ENCODE data around the gene SLC49A3. TPM values are rescaled to one million over a fixed set of nuclear protein-coding genes. Genes with fewer than 3 reads are reported as not detected.
A peak's percentile ranks its signal among the peaks of the same experiment; 100 is the strongest.

The SLC49A3 gene
- total and polyA plus RNA-seq, 2 experiments from 2014 or later: 1.3 to 3.7 TPM

DNA sequence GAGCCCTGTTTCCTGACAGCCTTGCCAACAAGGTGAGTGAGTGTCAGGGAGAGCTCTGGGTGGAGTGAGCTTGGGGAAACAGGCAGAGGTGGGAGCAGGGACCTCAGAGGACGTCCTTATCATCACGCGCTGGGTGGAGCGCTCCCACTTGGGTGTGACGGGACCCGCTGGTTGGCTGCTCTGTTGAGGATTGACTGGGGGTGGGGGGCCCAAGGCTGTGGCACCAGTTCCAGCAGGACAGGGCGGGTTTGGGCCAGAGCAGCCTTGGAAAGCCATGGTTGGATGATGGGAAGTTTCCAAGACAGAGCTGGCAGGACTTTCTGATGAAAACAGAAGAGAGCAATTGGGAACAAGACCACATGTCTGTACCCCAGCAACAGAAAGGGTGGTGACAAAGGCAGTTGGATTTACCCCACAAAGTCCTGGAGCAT, 13.7 kb upstream of the SLC49A3 start (continued):
- TF ChIP-seq, protein P1, sequence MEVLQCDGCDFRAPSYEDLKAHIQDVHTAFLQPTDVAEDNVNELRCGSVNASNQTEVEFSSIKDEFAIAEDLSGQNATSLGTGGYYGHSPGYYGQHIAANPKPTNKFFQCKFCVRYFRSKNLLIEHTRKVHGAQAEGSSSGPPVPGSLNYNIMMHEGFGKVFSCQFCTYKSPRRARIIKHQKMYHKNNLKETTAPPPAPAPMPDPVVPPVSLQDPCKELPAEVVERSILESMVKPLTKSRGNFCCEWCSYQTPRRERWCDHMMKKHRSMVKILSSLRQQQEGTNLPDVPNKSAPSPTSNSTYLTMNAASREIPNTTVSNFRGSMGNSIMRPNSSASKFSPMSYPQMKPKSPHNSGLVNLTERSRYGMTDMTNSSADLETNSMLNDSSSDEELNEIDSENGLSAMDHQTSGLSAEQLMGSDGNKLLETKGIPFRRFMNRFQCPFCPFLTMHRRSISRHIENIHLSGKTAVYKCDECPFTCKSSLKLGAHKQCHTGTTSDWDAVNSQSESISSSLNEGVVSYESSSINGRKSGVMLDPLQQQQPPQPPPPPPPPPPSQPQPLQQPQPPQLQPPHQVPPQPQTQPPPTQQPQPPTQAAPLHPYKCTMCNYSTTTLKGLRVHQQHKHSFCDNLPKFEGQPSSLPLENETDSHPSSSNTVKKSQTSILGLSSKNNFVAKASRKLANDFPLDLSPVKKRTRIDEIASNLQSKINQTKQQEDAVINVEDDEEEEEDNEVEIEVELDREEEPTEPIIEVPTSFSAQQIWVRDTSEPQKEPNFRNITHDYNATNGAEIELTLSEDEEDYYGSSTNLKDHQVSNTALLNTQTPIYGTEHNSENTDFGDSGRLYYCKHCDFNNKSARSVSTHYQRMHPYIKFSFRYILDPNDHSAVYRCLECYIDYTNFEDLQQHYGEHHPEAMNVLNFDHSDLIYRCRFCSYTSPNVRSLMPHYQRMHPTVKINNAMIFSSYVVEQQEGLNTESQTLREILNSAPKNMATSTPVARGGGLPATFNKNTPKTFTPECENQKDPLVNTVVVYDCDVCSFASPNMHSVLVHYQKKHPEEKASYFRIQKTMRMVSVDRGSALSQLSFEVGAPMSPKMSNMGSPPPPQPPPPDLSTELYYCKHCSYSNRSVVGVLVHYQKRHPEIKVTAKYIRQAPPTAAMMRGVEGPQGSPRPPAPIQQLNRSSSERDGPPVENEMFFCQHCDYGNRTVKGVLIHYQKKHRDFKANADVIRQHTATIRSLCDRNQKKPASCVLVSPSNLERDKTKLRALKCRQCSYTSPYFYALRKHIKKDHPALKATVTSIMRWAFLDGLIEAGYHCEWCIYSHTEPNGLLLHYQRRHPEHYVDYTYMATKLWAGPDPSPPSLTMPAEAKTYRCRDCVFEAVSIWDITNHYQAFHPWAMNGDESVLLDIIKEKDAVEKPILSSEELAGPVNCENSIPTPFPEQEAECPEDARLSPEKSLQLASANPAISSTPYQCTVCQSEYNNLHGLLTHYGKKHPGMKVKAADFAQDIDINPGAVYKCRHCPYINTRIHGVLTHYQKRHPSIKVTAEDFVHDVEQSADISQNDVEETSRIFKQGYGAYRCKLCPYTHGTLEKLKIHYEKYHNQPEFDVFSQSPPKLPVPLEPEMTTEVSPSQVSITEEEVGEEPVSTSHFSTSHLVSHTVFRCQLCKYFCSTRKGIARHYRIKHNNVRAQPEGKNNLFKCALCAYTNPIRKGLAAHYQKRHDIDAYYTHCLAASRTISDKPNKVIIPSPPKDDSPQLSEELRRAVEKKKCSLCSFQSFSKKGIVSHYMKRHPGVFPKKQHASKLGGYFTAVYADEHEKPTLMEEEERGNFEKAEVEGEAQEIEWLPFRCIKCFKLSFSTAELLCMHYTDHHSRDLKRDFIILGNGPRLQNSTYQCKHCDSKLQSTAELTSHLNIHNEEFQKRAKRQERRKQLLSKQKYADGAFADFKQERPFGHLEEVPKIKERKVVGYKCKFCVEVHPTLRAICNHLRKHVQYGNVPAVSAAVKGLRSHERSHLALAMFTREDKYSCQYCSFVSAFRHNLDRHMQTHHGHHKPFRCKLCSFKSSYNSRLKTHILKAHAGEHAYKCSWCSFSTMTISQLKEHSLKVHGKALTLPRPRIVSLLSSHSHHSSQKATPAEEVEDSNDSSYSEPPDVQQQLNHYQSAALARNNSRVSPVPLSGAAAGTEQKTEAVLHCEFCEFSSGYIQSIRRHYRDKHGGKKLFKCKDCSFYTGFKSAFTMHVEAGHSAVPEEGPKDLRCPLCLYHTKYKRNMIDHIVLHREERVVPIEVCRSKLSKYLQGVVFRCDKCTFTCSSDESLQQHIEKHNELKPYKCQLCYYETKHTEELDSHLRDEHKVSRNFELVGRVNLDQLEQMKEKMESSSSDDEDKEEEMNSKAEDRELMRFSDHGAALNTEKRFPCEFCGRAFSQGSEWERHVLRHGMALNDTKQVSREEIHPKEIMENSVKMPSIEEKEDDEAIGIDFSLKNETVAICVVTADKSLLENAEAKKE (CRISPR knock-in tag; IDR thresholded peaks at IDR 0.05): no peak
- TF ChIP-seq JUNB (IDR thresholded peaks at IDR 0.05; ENCODE audit: unreplicated experiment): no peak
- no peak for TF ChIP-seq NANOG (IDR thresholded peaks at IDR 0.05; ENCODE audit: borderline replicate concordance)
- TF ChIP-seq POLR2AphosphoS5 (IDR thresholded peaks at IDR 0.05; ENCODE audit: low read depth): no peak

DNA sequence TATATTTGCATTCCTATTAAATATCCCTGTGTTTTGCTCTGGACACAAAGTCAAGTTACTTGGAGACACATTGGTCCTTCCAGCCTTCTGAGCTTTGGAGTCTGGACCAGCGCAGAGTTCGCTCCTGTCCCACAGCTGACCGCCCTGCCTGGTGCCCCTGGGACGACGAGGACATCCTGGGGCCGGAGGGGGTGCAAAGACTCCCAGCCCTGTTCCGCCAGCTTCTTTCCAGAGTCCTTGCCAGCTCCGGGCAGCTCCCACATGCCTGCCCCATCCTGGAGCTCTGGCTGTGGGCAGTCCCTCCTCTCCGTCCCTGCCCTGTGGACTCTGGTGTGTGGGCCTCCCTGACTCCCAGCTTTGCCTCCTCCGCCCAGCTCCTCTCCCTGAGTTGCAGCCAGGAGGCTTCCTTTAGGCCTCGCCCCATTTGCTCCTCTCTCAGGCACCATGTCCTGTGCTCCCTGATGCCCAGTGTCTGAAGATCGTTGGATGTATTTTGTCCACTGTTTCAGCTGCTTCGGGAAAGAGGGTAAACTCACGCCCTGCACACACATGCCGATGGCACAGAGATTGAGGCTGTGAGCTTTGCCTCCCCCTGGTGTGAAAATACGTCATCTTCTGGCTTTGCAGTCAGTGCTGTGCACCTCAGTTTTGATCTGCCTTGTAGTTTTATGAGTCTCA, 11.8 kb upstream of the SLC49A3 start:
- Histone ChIP-seq H2AFZ (no peak overlapping the region), H3K4me1 (ENCODE audit: insufficient read depth) (no peaks in the 10 kb centered on the region), H4K20me1 (replicated peaks; ENCODE audit: insufficient read depth) (no peaks in the 10 kb centered on the region), H3K4me3 (no peak overlapping the region), H3K27me3 (ENCODE audit: insufficient read depth) (peaks cover 6% of the 10 kb centered on the region; the same call in 1 of the 2 replicates), H3K27ac (ENCODE audit: low read depth) (no peak overlapping the region), H3K4me2 (no peak overlapping the region), H3K79me2 (replicated peaks; ENCODE audit: insufficient read depth) (no peaks in the 10 kb centered on the region), H3F3A (replicated peaks; ENCODE audit: low read depth) (no peaks in the 10 kb centered on the region), H3K9me2 (ENCODE audit: insufficient read depth) (no peaks in the 10 kb centered on the region), H3K36me3 (ENCODE audit: insufficient read depth) (no peaks in the 10 kb centered on the region)
- no peak overlapping the region for H3K27ac Mint-ChIP-seq
- H3K27me3 Mint-ChIP-seq (ENCODE audit: insufficient read depth, low read depth, poor library complexity): peaks cover 18% of the 10 kb centered on the region
- TF ChIP-seq, protein P2, sequence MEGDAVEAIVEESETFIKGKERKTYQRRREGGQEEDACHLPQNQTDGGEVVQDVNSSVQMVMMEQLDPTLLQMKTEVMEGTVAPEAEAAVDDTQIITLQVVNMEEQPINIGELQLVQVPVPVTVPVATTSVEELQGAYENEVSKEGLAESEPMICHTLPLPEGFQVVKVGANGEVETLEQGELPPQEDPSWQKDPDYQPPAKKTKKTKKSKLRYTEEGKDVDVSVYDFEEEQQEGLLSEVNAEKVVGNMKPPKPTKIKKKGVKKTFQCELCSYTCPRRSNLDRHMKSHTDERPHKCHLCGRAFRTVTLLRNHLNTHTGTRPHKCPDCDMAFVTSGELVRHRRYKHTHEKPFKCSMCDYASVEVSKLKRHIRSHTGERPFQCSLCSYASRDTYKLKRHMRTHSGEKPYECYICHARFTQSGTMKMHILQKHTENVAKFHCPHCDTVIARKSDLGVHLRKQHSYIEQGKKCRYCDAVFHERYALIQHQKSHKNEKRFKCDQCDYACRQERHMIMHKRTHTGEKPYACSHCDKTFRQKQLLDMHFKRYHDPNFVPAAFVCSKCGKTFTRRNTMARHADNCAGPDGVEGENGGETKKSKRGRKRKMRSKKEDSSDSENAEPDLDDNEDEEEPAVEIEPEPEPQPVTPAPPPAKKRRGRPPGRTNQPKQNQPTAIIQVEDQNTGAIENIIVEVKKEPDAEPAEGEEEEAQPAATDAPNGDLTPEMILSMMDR (conservative IDR thresholded peaks at IDR 0.05; ENCODE audit: low read depth in 2 of 2): peak; percentile 28 to 60
- TF ChIP-seq, protein P3, sequence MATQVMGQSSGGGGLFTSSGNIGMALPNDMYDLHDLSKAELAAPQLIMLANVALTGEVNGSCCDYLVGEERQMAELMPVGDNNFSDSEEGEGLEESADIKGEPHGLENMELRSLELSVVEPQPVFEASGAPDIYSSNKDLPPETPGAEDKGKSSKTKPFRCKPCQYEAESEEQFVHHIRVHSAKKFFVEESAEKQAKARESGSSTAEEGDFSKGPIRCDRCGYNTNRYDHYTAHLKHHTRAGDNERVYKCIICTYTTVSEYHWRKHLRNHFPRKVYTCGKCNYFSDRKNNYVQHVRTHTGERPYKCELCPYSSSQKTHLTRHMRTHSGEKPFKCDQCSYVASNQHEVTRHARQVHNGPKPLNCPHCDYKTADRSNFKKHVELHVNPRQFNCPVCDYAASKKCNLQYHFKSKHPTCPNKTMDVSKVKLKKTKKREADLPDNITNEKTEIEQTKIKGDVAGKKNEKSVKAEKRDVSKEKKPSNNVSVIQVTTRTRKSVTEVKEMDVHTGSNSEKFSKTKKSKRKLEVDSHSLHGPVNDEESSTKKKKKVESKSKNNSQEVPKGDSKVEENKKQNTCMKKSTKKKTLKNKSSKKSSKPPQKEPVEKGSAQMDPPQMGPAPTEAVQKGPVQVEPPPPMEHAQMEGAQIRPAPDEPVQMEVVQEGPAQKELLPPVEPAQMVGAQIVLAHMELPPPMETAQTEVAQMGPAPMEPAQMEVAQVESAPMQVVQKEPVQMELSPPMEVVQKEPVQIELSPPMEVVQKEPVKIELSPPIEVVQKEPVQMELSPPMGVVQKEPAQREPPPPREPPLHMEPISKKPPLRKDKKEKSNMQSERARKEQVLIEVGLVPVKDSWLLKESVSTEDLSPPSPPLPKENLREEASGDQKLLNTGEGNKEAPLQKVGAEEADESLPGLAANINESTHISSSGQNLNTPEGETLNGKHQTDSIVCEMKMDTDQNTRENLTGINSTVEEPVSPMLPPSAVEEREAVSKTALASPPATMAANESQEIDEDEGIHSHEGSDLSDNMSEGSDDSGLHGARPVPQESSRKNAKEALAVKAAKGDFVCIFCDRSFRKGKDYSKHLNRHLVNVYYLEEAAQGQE (IDR thresholded peaks at IDR 0.05; ENCODE audit: unreplicated experiment): no peak
- no peak for ATAC-seq
- H3K4me1 Mint-ChIP-seq: peaks cover 6% of the 10 kb centered on the region; the same call in 1 of the 3 replicates
- peaks cover 2% of the 10 kb centered on the region; the same call in 1 of the 3 replicates for H3K9me3 Mint-ChIP-seq
- H3K36me3 Mint-ChIP-seq (ENCODE audit: low read depth): no peaks in the 10 kb centered on the region
- no peak overlapping the region for H3K4me3 Mint-ChIP-seq
- DNase-seq (ENCODE audit: low spot score): peak; percentile 36
